H1 (cell line): Measurements from ENCODE around the gene CD58. TPM values are rescaled to one million over a fixed set of nuclear protein-coding genes. Genes with fewer than 3 reads are reported as not detected.

Experiments used
- BCL11A ChIP-seq, 2 experiments: IDR thresholded peaks; one replicate each; pipeline ENCODE4 v1.6.1; 2011; ENCODE audit warnings: low read depth in 2 of 2, low read length in 2 of 2, mild to moderate bottlenecking in 2 of 2
- CREB1 ChIP-seq: IDR thresholded peaks from 2 replicates; pipeline ENCODE4 v1.6.1; 2012; ENCODE audit warnings: inconsistent platforms
- EP300 ChIP-seq, 2 experiments: IDR thresholded peaks; 1 replicate in 1 of 2; 2 replicates in 1 of 2; pipeline ENCODE4 v1.6.1; 2011 to 2012; ENCODE audit warnings: low read depth in 2 of 2, low read length in 2 of 2, mild to moderate bottlenecking in 2 of 2, borderline replicate concordance in 1 of 2, inconsistent platforms in 1 of 2, moderate library complexity in 1 of 2
- MAX ChIP-seq: IDR thresholded peaks from 2 replicates; pipeline ENCODE4 v1.6.1; 2012; ENCODE audit warnings: inconsistent platforms
- POLR2AphosphoS5 ChIP-seq: IDR thresholded peaks from 2 replicates; pipeline ENCODE4 v1.6.1; 2011; ENCODE audit warnings: low read depth, low read length
- SP2 ChIP-seq: IDR thresholded peaks from 2 replicates; pipeline ENCODE4 v1.6.1; 2012; ENCODE audit warnings: mild to moderate bottlenecking, low read length, inconsistent platforms
- SUZ12 ChIP-seq: fragments of 200-600 bp; sonication (generic); IDR thresholded peaks from 2 replicates; pipeline ENCODE4 v1.6.1; 2012; ENCODE audit warnings: mild to moderate bottlenecking, inconsistent platforms, low read length, moderate library complexity, mixed read lengths
- TBP ChIP-seq: IDR thresholded peaks from 2 replicates; pipeline ENCODE4 v1.6.1; 2011; ENCODE audit warnings: low read depth, low read length, improper control_type of control experiment
- polyA plus RNA-seq, 7 experiments: library from polyadenylated mRNA; depleted of rRNA in 3 of 7; stranded (reverse) in 5 of 7; unstranded in 2 of 7; fragments of >200 nt in 5 of 7; fragments of 200-250 nt in 2 of 7; gene quantifications; 1 replicate in 5 of 7; 2 replicates in 1 of 7; 4 replicates in 1 of 7; pipeline versions ENCODE4 v1.2.1 to v1.2.3, GENCODE V29; 2011 to 2013; ENCODE audit warnings: missing spikeins in 2 of 7, mixed read lengths in 2 of 7
- total RNA-seq: library from RNA; stranded (reverse); fragmentation: NEBNext Ultra II Directional; extraction: Animal tissue kit (Norgen Biotek cat#: 25700); gene quantifications from 2 replicates; pipeline ENCODE4 v1.2.1, GENCODE V29; 2021
- TF ChIP-seq, protein P1 (sequence below): fragments of 300-600 bp; sonication (generic); IDR thresholded peaks from 2 replicates; pipeline ENCODE4 v1.7.1; 2012; ENCODE audit warnings: low read length, moderate library complexity, mild to moderate bottlenecking, inconsistent platforms; ENCODE audit not compliant: insufficient replicate concordance
- TF ChIP-seq, protein P2 (sequence below): IDR thresholded peaks from 2 replicates; pipeline ENCODE4 v1.6.1; 2011; ENCODE audit warnings: low read length, improper control_type of control experiment

The CD58 gene
- total and polyA plus RNA-seq, 2 of the 8 experiments (the other 6 are each of a cell fraction or from before 2014, with no cell fraction given) = 5.3 to 5.5 TPM

- TF ChIP-seq, protein P1, sequence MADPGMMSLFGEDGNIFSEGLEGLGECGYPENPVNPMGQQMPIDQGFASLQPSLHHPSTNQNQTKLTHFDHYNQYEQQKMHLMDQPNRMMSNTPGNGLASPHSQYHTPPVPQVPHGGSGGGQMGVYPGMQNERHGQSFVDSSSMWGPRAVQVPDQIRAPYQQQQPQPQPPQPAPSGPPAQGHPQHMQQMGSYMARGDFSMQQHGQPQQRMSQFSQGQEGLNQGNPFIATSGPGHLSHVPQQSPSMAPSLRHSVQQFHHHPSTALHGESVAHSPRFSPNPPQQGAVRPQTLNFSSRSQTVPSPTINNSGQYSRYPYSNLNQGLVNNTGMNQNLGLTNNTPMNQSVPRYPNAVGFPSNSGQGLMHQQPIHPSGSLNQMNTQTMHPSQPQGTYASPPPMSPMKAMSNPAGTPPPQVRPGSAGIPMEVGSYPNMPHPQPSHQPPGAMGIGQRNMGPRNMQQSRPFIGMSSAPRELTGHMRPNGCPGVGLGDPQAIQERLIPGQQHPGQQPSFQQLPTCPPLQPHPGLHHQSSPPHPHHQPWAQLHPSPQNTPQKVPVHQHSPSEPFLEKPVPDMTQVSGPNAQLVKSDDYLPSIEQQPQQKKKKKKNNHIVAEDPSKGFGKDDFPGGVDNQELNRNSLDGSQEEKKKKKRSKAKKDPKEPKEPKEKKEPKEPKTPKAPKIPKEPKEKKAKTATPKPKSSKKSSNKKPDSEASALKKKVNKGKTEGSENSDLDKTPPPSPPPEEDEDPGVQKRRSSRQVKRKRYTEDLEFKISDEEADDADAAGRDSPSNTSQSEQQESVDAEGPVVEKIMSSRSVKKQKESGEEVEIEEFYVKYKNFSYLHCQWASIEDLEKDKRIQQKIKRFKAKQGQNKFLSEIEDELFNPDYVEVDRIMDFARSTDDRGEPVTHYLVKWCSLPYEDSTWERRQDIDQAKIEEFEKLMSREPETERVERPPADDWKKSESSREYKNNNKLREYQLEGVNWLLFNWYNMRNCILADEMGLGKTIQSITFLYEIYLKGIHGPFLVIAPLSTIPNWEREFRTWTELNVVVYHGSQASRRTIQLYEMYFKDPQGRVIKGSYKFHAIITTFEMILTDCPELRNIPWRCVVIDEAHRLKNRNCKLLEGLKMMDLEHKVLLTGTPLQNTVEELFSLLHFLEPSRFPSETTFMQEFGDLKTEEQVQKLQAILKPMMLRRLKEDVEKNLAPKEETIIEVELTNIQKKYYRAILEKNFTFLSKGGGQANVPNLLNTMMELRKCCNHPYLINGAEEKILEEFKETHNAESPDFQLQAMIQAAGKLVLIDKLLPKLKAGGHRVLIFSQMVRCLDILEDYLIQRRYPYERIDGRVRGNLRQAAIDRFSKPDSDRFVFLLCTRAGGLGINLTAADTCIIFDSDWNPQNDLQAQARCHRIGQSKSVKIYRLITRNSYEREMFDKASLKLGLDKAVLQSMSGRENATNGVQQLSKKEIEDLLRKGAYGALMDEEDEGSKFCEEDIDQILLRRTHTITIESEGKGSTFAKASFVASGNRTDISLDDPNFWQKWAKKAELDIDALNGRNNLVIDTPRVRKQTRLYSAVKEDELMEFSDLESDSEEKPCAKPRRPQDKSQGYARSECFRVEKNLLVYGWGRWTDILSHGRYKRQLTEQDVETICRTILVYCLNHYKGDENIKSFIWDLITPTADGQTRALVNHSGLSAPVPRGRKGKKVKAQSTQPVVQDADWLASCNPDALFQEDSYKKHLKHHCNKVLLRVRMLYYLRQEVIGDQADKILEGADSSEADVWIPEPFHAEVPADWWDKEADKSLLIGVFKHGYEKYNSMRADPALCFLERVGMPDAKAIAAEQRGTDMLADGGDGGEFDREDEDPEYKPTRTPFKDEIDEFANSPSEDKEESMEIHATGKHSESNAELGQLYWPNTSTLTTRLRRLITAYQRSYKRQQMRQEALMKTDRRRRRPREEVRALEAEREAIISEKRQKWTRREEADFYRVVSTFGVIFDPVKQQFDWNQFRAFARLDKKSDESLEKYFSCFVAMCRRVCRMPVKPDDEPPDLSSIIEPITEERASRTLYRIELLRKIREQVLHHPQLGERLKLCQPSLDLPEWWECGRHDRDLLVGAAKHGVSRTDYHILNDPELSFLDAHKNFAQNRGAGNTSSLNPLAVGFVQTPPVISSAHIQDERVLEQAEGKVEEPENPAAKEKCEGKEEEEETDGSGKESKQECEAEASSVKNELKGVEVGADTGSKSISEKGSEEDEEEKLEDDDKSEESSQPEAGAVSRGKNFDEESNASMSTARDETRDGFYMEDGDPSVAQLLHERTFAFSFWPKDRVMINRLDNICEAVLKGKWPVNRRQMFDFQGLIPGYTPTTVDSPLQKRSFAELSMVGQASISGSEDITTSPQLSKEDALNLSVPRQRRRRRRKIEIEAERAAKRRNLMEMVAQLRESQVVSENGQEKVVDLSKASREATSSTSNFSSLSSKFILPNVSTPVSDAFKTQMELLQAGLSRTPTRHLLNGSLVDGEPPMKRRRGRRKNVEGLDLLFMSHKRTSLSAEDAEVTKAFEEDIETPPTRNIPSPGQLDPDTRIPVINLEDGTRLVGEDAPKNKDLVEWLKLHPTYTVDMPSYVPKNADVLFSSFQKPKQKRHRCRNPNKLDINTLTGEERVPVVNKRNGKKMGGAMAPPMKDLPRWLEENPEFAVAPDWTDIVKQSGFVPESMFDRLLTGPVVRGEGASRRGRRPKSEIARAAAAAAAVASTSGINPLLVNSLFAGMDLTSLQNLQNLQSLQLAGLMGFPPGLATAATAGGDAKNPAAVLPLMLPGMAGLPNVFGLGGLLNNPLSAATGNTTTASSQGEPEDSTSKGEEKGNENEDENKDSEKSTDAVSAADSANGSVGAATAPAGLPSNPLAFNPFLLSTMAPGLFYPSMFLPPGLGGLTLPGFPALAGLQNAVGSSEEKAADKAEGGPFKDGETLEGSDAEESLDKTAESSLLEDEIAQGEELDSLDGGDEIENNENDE = no peak
- TF ChIP-seq EP300 (IDR thresholded peaks at IDR 0.05; ENCODE audit: borderline replicate concordance in 1 of 2, low read depth in 2 of 2, low read length in 2 of 2) (no peak), POLR2AphosphoS5 (no peak), CREB1 (no peak), SUZ12 (no peak), SP2 (no peak), TBP (no peak), MAX (no peak), BCL11A (IDR thresholded peaks at IDR 0.05; ENCODE audit: low read depth in 2 of 2, low read length in 2 of 2) (no peak)
- TF ChIP-seq, protein P2, sequence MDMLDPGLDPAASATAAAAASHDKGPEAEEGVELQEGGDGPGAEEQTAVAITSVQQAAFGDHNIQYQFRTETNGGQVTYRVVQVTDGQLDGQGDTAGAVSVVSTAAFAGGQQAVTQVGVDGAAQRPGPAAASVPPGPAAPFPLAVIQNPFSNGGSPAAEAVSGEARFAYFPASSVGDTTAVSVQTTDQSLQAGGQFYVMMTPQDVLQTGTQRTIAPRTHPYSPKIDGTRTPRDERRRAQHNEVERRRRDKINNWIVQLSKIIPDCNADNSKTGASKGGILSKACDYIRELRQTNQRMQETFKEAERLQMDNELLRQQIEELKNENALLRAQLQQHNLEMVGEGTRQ = no peak
These were observed 13.4 kb downstream of the CD58 start (continued) for GRCh38 chr1:116557323-116557878.
